ENCODE measurements around the gene TUBB. TPM values are rescaled to one million over a fixed set of nuclear protein-coding genes. Genes with fewer than 3 reads are reported as not detected.

TUBB gene
- total and polyA plus RNA-seq, 9 of the 15 experiments (the other 6 are each of a cell fraction or from before 2014, with no cell fraction given): 971 to 2,870 (median 1,478) TPM

DNA sequence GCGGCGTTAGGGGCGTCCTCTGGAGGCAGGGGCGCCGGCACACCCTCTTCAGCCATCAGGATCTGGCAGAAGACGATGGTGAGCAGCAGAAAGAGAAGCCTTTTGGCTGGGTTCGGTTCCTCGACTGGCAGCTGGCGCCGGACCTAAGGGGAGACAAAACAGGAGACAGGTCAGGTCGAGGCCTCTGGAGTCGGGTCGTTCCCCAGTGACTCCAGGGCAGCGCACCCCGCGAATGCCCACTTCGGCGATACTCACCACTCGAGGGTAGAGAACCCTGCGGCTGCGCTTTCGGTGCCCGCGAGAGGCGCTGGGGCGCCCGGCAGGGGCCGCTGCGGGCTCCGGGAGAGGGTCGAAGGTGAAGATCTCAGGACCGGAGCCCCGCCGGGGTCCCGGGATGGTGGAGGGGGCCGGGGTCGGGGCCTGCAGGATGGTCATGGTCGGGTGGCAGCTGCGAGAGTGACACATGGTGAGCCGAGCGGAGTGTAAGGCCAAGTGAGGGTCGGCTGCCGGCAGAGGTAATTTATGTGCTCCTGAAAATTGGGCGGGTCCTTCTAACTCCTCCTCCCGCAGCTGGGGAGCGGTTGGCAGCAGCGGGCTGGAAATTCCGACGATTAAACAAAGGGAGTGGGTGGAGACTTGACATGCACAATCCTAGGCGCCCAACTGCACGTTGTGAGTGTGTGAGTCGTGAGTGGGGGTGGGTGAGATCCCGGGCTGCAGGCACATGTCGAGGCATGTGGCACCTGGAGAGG is 24.1 kb downstream of the TUBB start, which contains the start of gene IER3 (continued):
- TF ChIP-seq DLX4 (CRISPR knock-in tag; IDR thresholded peaks at IDR 0.05) (no peak), ZNF655 (CRISPR knock-in tag; IDR thresholded peaks at IDR 0.05) (no peak), EGR1 (conservative IDR thresholded peaks at IDR 0.05) (peak; percentile 81), SRSF1 (IDR thresholded peaks at IDR 0.05; ENCODE audit: low read depth, low read length) (no peak), LARP7 (IDR thresholded peaks at IDR 0.05) (no peak), KLF16 (IDR thresholded peaks at IDR 0.05) (no peak), E2F3 (CRISPR knock-in tag; IDR thresholded peaks at IDR 0.05) (no peak), ZNF431 (CRISPR knock-in tag; IDR thresholded peaks at IDR 0.05) (no peak), ASH1L (IDR thresholded peaks at IDR 0.05; ENCODE audit: borderline replicate concordance, low read depth, partially characterized antibody) (no peak), POLR2B (IDR thresholded peaks at IDR 0.05; ENCODE audit: low read depth, partially characterized antibody) (peak; percentile 98), ZNF766 (CRISPR knock-in tag; conservative IDR thresholded peaks at IDR 0.05) (no peak), NFIC (IDR thresholded peaks at IDR 0.05) (peak; percentile 69), CHD4 (IDR thresholded peaks at IDR 0.05; ENCODE audit: insufficient read depth, insufficient replicate concordance, low read depth, low read length, poor library complexity, severe bottlenecking) (no peak), SIX5 (IDR thresholded peaks at IDR 0.05; ENCODE audit: borderline replicate concordance in 1 of 2, insufficient read depth in 1 of 2, low read depth in 1 of 2, low read length in 2 of 2) (no peak), MTA1 (IDR thresholded peaks at IDR 0.05; ENCODE audit: borderline replicate concordance) (no peak), ZNF23 (CRISPR knock-in tag; IDR thresholded peaks at IDR 0.05) (no peak), XRCC3 (IDR thresholded peaks at IDR 0.05) (no peak), KLF13 (tag; IDR thresholded peaks at IDR 0.05; ENCODE audit: borderline replicate concordance, low read depth) (no peak; the same call in none of the 2 replicates), ELK1 (CRISPR knock-in tag; IDR thresholded peaks at IDR 0.05) (no peak), KDM2B (CRISPR knock-in tag; IDR thresholded peaks at IDR 0.05) (peak; percentile 39; the same call in 1 of the 2 replicates), ELF1 (tag; IDR thresholded peaks at IDR 0.05) (no peak), STAT5A (IDR thresholded peaks at IDR 0.05; ENCODE audit: borderline replicate concordance, low read length) (no peak), XRCC5 (IDR thresholded peaks at IDR 0.05; ENCODE audit: low read depth, low read length) (no peak), ZNF436 (CRISPR knock-in tag; IDR thresholded peaks at IDR 0.05) (no peak), ZNF589 (CRISPR knock-in tag; IDR thresholded peaks at IDR 0.05; ENCODE audit: low read depth) (0 out of 2 replicates have a peak, but pooled peaks have one; percentile 82), HLTF (IDR thresholded peaks at IDR 0.05) (no peak), ZFPM2 (CRISPR knock-in tag; IDR thresholded peaks at IDR 0.05) (0 out of 2 replicates have a peak, but pooled peaks have one; percentile 61), ZBTB17 (CRISPR knock-in tag; IDR thresholded peaks at IDR 0.05) (peak; percentile 33; the same call in 1 of the 2 replicates), ZNF507 (tag; conservative IDR thresholded peaks at IDR 0.05) (no peak), ZKSCAN3 (CRISPR knock-in tag; IDR thresholded peaks at IDR 0.05) (no peak)

Data from K562 (cell line).